DOHH2 (cell line): ENCODE measurements around the gene ITPK1.

ENCODE experiments used
- H3F3A ChIP-seq: fragments of 200-600 bp; sonication (generic), shearing (Covaris generic); 2 replicates; pipeline ENCODE4 v1.6.0; 2016; ENCODE audit warnings: antibody characterized with exemption, mild to moderate bottlenecking; ENCODE audit not compliant: control insufficient read depth, insufficient read depth
- H3K27ac ChIP-seq: fragments of 200-600 bp; sonication (generic); 2 replicates; pipeline ENCODE4 v1.5.1; 2014; ENCODE audit warnings: low read depth, mild to moderate bottlenecking, low read length, moderate library complexity
- H3K27me3 ChIP-seq: fragments of 200-600 bp; sonication (generic); 2 replicates; pipeline ENCODE4 v1.6.1; 2014; ENCODE audit warnings: mild to moderate bottlenecking, low read length, mixed read lengths; ENCODE audit not compliant: control insufficient read depth
- H3K36me3 ChIP-seq: fragments of 200-600 bp; sonication (generic); 2 replicates; pipeline ENCODE4 v1.6.1; 2014; ENCODE audit warnings: mild to moderate bottlenecking, low read length, moderate library complexity, mixed read lengths; ENCODE audit not compliant: control insufficient read depth
- H3K4me1 ChIP-seq: fragments of 200-600 bp; sonication (generic); 2 replicates; pipeline ENCODE4 v1.6.1; 2014; ENCODE audit warnings: mild to moderate bottlenecking, low read length, mixed read lengths; ENCODE audit not compliant: control insufficient read depth
- H3K4me2 ChIP-seq: fragments of 200-600 bp; sonication (generic); 2 replicates; pipeline ENCODE4 v1.6.0; 2014; ENCODE audit warnings: mild to moderate bottlenecking, low read length, moderate library complexity
- H3K4me3 ChIP-seq: fragments of 200-600 bp; sonication (generic); 2 replicates; pipeline ENCODE4 v1.5.1; 2014; ENCODE audit warnings: mild to moderate bottlenecking, low read length, mixed read lengths
- H3K79me2 ChIP-seq: fragments of 200-600 bp; sonication (generic); 2 replicates; pipeline ENCODE4 v1.6.1; 2014; ENCODE audit warnings: mild to moderate bottlenecking, low read length, mixed read lengths; ENCODE audit not compliant: control insufficient read depth
- H3K9me2 ChIP-seq: fragments of 200-600 bp; sonication (generic); replicated peaks from 2 replicates; pipeline ENCODE4 v1.6.1; 2014; ENCODE audit warnings: mild to moderate bottlenecking, low read length, mixed read lengths; ENCODE audit not compliant: control insufficient read depth
- H3K9me3 ChIP-seq: fragments of 200-600 bp; sonication (generic); 2 replicates; pipeline ENCODE4 v1.6.1; 2014; ENCODE audit warnings: antibody characterized with exemption, low read length, mixed read lengths; ENCODE audit not compliant: control insufficient read depth, insufficient read depth
- H4K20me1 ChIP-seq: fragments of 200-600 bp; sonication (generic); 2 replicates; pipeline ENCODE4 v1.6.0; 2014; ENCODE audit warnings: low read depth, mild to moderate bottlenecking, antibody characterized with exemption, low read length, moderate library complexity; ENCODE audit not compliant: control insufficient read depth, insufficient read depth
- CTCF ChIP-seq: fragments of 200-600 bp; sonication (generic); IDR thresholded peaks from one replicate; pipeline ENCODE4 v1.5.1; 2014; ENCODE audit warnings: antibody characterized with exemption, mild to moderate bottlenecking, low read depth, low read length; ENCODE audit not compliant: poor library complexity, severe bottlenecking
- EZH2phosphoT487 ChIP-seq: fragments of 200-600 bp; sonication (generic); IDR thresholded peaks from 2 replicates; pipeline ENCODE4 v1.6.1; 2017; ENCODE audit warnings: borderline replicate concordance, mild to moderate bottlenecking, antibody characterized with exemption, low read length, moderate library complexity, mixed read lengths

ITPK1 gene

GRCh38 chr14:93035917-93036651 is 79.6 kb downstream of the ITPK1 start:
- Histone ChIP-seq H3F3A (no peaks in the 10 kb centered on the region), H3K9me3 (no peaks in the 10 kb centered on the region), H3K4me1 (peaks cover 16% of the 10 kb centered on the region), H3K4me2 (no peak overlapping the region), H3K4me3 (no peak overlapping the region), H3K36me3 (no peaks in the 10 kb centered on the region), H3K27ac (no peak overlapping the region), H3K9me2 (no peaks in the 10 kb centered on the region), H4K20me1 (0 out of 2 replicates have a peak, but pooled peaks cover 6% of the 10 kb centered on the region), H3K27me3 (no peaks in the 10 kb centered on the region), H3K79me2 (no peaks in the 10 kb centered on the region)
- TF ChIP-seq CTCF (no peak), EZH2phosphoT487 (no peak)

- Histone ChIP-seq H3K4me1 (peaks cover 16% of the 10 kb centered on the region), H4K20me1 (0 out of 2 replicates have a peak, but pooled peaks cover 6% of the 10 kb centered on the region), H3K4me2 (no peak overlapping the region), H3K9me2 (no peaks in the 10 kb centered on the region), H3K27ac (no peak overlapping the region), H3K36me3 (no peaks in the 10 kb centered on the region), H3K79me2 (no peaks in the 10 kb centered on the region), H3K9me3 (no peaks in the 10 kb centered on the region), H3K4me3 (no peak overlapping the region), H3F3A (no peaks in the 10 kb centered on the region), H3K27me3 (no peaks in the 10 kb centered on the region)
- no peak for TF ChIP-seq EZH2phosphoT487
These were observed 80.2 kb downstream of the ITPK1 start for GRCh38 chr14:93035585-93035916.

GRCh38 chr14:93034671-93034994 is 81.1 kb downstream of the ITPK1 start:
- Histone ChIP-seq H3K4me3 (no peak overlapping the region), H3K4me2 (no peak overlapping the region), H3K79me2 (no peaks in the 10 kb centered on the region), H3K36me3 (no peaks in the 10 kb centered on the region), H3K9me3 (no peaks in the 10 kb centered on the region), H3F3A (no peaks in the 10 kb centered on the region), H3K27ac (no peak overlapping the region), H4K20me1 (0 out of 2 replicates have a peak, but pooled peaks cover 6% of the 10 kb centered on the region), H3K27me3 (no peaks in the 10 kb centered on the region), H3K4me1 (peaks cover 16% of the 10 kb centered on the region), H3K9me2 (no peaks in the 10 kb centered on the region)
- no peak for TF ChIP-seq CTCF
- no peak for TF ChIP-seq EZH2phosphoT487

GRCh38 chr14:93033983-93034670 is 81.6 kb downstream of the ITPK1 start:
- Histone ChIP-seq H4K20me1 (0 out of 2 replicates have a peak, but pooled peaks cover 6% of the 10 kb centered on the region), H3K9me3 (no peaks in the 10 kb centered on the region), H3K4me2 (peak overlapping the region; percentile 28; the same call in 1 of the 2 replicates), H3K79me2 (no peaks in the 10 kb centered on the region), H3K27me3 (no peaks in the 10 kb centered on the region), H3K4me3 (no peak overlapping the region), H3K9me2 (no peaks in the 10 kb centered on the region), H3F3A (no peaks in the 10 kb centered on the region), H3K27ac (no peak overlapping the region), H3K36me3 (no peaks in the 10 kb centered on the region), H3K4me1 (peaks cover 16% of the 10 kb centered on the region)
- TF ChIP-seq CTCF (peak; percentile 86), EZH2phosphoT487 (no peak)
